HepG2 (cell line): Measurements from ENCODE around the gene ZFPL1. TPM values are rescaled to one million over a fixed set of nuclear protein-coding genes. Genes with fewer than 3 reads are reported as not detected.
A peak's percentile ranks its signal among the peaks of the same experiment; 100 is the strongest.

ENCODE experiments used
- BORCS8-MEF2B ChIP-seq: sonication (generic); formaldehyde crosslinking; IDR thresholded peaks from 2 replicates; pipeline ENCODE4 v1.8.0; 2022; ENCODE audit warnings: mild to moderate bottlenecking, missing genetic modification reagents
- EED ChIP-seq: sonication (generic); formaldehyde crosslinking; IDR thresholded peaks from 2 replicates; pipeline ENCODE4 v1.5.0; 2020; ENCODE audit warnings: mild to moderate bottlenecking, missing genetic modification reagents
- GATA4 ChIP-seq: sonication (generic); IDR thresholded peaks from 2 replicates; pipeline ENCODE4 v1.6.1; 2016; ENCODE audit warnings: antibody characterized with exemption, low read depth, borderline replicate concordance
- HNRNPL ChIP-seq: fragments of 200-400 bp; formaldehyde crosslinking; IDR thresholded peaks from 2 replicates; pipeline ENCODE4 v1.6.1; 2017; ENCODE audit warnings: mild to moderate bottlenecking, low read depth, low read length
- KLF12 ChIP-seq: sonication (generic); formaldehyde crosslinking; IDR thresholded peaks from 2 replicates; pipeline ENCODE4 v1.4.0; 2020; ENCODE audit warnings: missing genetic modification reagents, borderline replicate concordance
- MAF1 ChIP-seq: sonication (generic); formaldehyde crosslinking; IDR thresholded peaks from 2 replicates; pipeline ENCODE4 v1.5.0; 2020; ENCODE audit warnings: missing genetic modification reagents, borderline replicate concordance
- NFKBIZ ChIP-seq: IDR thresholded peaks from 2 replicates; pipeline ENCODE4 v1.6.1; 2018; ENCODE audit warnings: missing genetic modification reagents, missing compliant biosample characterization
- SP4 ChIP-seq: sonication (generic); formaldehyde crosslinking; IDR thresholded peaks from 2 replicates; pipeline ENCODE4 v1.8.1; 2023; ENCODE audit warnings: mild to moderate bottlenecking, missing genetic modification reagents
- ZBTB34 ChIP-seq: sonication (generic); formaldehyde crosslinking; IDR thresholded peaks from 2 replicates; pipeline ENCODE4 v1.8.0; 2022; ENCODE audit warnings: mild to moderate bottlenecking, missing genetic modification reagents
- ZBTB39 ChIP-seq: sonication (generic); formaldehyde crosslinking; IDR thresholded peaks from 2 replicates; pipeline ENCODE4 v1.5.0; 2020; ENCODE audit warnings: missing genetic modification reagents
- ZNF101 ChIP-seq: sonication (generic); formaldehyde crosslinking; IDR thresholded peaks from 2 replicates; pipeline ENCODE4 v1.4.0; 2020; ENCODE audit warnings: mild to moderate bottlenecking, low read depth, missing genetic modification reagents, borderline replicate concordance
- ZNF292 ChIP-seq: sonication (generic); formaldehyde crosslinking; IDR thresholded peaks from 2 replicates; pipeline ENCODE4 v1.8.1; 2022; ENCODE audit warnings: mild to moderate bottlenecking, low read depth, missing genetic modification reagents, borderline replicate concordance
- ZNF484 ChIP-seq: sonication (generic); formaldehyde crosslinking; IDR thresholded peaks from 2 replicates; pipeline ENCODE4 v1.5.1; 2020; ENCODE audit warnings: mild to moderate bottlenecking, low read depth, missing genetic modification reagents, borderline replicate concordance
- ZNF570 ChIP-seq: sonication (generic); formaldehyde crosslinking; IDR thresholded peaks from 2 replicates; pipeline ENCODE4 v1.4.0; 2020; ENCODE audit warnings: mild to moderate bottlenecking, missing genetic modification reagents, borderline replicate concordance
- ZNF639 ChIP-seq: conservative IDR thresholded peaks from 2 replicates; pipeline ENCODE4 v1.6.1; 2018; ENCODE audit warnings: missing genetic modification reagents
- ZSCAN30 ChIP-seq: sonication (generic); formaldehyde crosslinking; IDR thresholded peaks from 2 replicates; pipeline ENCODE4 v1.5.0; 2020; ENCODE audit warnings: mild to moderate bottlenecking, missing genetic modification reagents
- polyA plus RNA-seq, 8 experiments: library from polyadenylated mRNA; depleted of rRNA in 3 of 8; stranded (reverse) in 7 of 8; unstranded in 1 of 8; fragments of >200 nt; fragmentation: Illumina TruSeq in 4 of 8; extraction: Trizol in 4 of 8; gene quantifications; 2 replicates each; pipeline versions ENCODE4 v1.2.1 to v1.2.3, GENCODE V29; 2011 to 2016; ENCODE audit warnings: low read depth in 4 of 8, missing spikeins in 1 of 8, mixed read lengths in 1 of 8; ENCODE audit not compliant: insufficient read depth in 1 of 8
- total RNA-seq, 5 experiments: library from RNA; depleted of rRNA; stranded (reverse); fragments of >200 nt; fragmentation: Illumina TruSeq; extraction: Trizol; gene quantifications; 2 replicates each; pipeline ENCODE4 v1.2.3, GENCODE V29; 2016; ENCODE audit warnings: low read depth in 1 of 5
- TF ChIP-seq, protein P1 (sequence below): sonication (generic); formaldehyde crosslinking; IDR thresholded peaks from 2 replicates; pipeline ENCODE4 v1.9.0; 2022; ENCODE audit warnings: low read depth, missing genetic modification reagents

ZFPL1 gene
- total and polyA plus RNA-seq, 2 of the 13 experiments (the other 11 are each of a cell fraction or from before 2014, with no cell fraction given), result 32.2 to 56.0 TPM

- TF ChIP-seq, protein P1, sequence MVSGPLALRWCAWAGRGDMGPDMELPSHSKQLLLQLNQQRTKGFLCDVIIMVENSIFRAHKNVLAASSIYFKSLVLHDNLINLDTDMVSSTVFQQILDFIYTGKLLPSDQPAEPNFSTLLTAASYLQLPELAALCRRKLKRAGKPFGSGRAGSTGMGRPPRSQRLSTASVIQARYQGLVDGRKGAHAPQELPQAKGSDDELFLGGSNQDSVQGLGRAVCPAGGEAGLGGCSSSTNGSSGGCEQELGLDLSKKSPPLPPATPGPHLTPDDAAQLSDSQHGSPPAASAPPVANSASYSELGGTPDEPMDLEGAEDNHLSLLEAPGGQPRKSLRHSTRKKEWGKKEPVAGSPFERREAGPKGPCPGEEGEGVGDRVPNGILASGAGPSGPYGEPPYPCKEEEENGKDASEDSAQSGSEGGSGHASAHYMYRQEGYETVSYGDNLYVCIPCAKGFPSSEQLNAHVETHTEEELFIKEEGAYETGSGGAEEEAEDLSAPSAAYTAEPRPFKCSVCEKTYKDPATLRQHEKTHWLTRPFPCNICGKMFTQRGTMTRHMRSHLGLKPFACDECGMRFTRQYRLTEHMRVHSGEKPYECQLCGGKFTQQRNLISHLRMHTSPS (CRISPR knock-in tag), result no peak
- TF ChIP-seq EED, result no peak
- TF ChIP-seq ZBTB39 (CRISPR knock-in tag), result 0 out of 2 replicates have a peak, but pooled peaks have one; percentile 53
- no peak for TF ChIP-seq ZSCAN30 (CRISPR knock-in tag)
- peak; percentile 98 for TF ChIP-seq SP4
- TF ChIP-seq ZNF484 (CRISPR knock-in tag), result no peak; the same call in 1 of the 2 replicates
- TF ChIP-seq GATA4, result no peak
- TF ChIP-seq KLF12 (CRISPR knock-in tag), result peak; percentile 76; the same call in 1 of the 2 replicates
- peak; percentile 79; the same call in 1 of the 2 replicates for TF ChIP-seq ZNF639
- peak; percentile 58; the same call in 1 of the 2 replicates for TF ChIP-seq ZBTB34 (CRISPR knock-in tag)
- peak; percentile 97 for TF ChIP-seq BORCS8-MEF2B (CRISPR knock-in tag)
- 0 out of 2 replicates have a peak, but pooled peaks have one; percentile 56 for TF ChIP-seq HNRNPL
- TF ChIP-seq ZNF101 (CRISPR knock-in tag), result 0 out of 2 replicates have a peak, but pooled peaks have one; percentile 50
- TF ChIP-seq ZNF292 (CRISPR knock-in tag), result no peak
- TF ChIP-seq MAF1 (CRISPR knock-in tag), result no peak
- 0 out of 2 replicates have a peak, but pooled peaks have one; percentile 48 for TF ChIP-seq NFKBIZ (CRISPR knock-in tag)
- no peak for TF ChIP-seq ZNF570
These were observed at the start of gene ZFPL1, which contains the start of gene CDCA5 (continued) for GRCh38 chr11:65083834-65084597.
